Measurements from ENCODE around the gene IFNL3. TPM values are rescaled to one million over a fixed set of nuclear protein-coding genes. Genes with fewer than 3 reads are reported as not detected.
"Not testable (repeated sequence)": the region's sequence is repeated elsewhere in the genome, so short reads cannot be mapped to it uniquely, and the experiment has no call there.

IFNL3 gene
- total and polyA plus RNA-seq, 11 donors, result not detected

DNA sequence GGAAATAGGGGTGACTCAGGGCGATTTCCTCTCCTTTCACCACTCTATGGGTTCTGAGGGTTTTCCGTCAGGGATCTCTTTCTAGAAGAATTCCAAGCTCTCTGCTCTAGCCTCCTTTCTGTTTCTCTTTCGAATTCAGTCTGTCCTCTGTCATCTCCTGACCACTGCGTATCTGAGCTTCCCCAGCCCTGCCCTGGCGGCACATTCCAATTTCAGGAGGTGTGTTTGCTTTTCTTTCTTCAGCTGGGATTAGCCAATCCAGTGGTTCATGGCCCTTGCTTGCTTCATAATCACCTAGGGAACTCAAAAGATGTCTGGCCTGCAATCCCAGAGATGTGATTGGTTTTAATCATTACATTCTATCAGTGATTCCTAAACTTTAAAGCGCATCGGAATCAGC, 32.8 kb upstream of the IFNL3 start:
- Histone ChIP-seq H3K4me3 (no peak overlapping the region), H3K36me3 (no peaks in the 10 kb centered on the region), H3K9me3 (peaks cover 0 to 17% (median 9%) of the 10 kb centered on the region in 12 donors), H3K27ac (no peak overlapping the region), H3K4me1 (no peaks in the 10 kb centered on the region), H3K27me3 (peaks cover 0 to 20% (median 4%) of the 10 kb centered on the region in 9 donors)
- WGBS, 4 donors, result 56 to 71% (median 60%) methylated on average over 7 of the region's 7 CpGs
- TF ChIP-seq, protein P1, sequence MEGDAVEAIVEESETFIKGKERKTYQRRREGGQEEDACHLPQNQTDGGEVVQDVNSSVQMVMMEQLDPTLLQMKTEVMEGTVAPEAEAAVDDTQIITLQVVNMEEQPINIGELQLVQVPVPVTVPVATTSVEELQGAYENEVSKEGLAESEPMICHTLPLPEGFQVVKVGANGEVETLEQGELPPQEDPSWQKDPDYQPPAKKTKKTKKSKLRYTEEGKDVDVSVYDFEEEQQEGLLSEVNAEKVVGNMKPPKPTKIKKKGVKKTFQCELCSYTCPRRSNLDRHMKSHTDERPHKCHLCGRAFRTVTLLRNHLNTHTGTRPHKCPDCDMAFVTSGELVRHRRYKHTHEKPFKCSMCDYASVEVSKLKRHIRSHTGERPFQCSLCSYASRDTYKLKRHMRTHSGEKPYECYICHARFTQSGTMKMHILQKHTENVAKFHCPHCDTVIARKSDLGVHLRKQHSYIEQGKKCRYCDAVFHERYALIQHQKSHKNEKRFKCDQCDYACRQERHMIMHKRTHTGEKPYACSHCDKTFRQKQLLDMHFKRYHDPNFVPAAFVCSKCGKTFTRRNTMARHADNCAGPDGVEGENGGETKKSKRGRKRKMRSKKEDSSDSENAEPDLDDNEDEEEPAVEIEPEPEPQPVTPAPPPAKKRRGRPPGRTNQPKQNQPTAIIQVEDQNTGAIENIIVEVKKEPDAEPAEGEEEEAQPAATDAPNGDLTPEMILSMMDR (IDR thresholded peaks at IDR 0.05), result no peak
- no peak for TF ChIP-seq POLR2A (IDR thresholded peaks at IDR 0.05)
- intact Hi-C loops (cut with DNase I), result no loop called here
- ATAC-seq, result no peak
- DNase-seq, result no peak

DNA sequence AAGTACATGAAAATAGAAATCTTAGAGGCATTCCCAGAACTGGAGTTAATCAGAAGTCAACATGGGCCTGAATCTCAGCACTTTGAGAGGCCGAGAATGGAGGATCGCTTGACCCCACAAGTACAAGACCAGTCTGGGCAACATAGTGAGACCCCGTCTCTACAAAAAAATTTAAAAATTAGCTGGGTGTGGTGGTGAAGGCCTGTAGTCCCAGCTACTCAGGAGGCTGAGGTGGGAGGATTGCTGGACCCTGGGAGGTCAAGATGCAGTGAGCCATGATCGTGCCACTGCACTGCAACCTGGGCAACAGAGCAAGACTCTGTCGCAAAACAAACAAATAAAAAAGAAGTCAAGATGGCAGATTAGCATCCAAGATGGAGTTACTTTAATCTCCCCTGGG, 31.9 kb upstream of the IFNL3 start:
- no peak for DNase-seq

DNA sequence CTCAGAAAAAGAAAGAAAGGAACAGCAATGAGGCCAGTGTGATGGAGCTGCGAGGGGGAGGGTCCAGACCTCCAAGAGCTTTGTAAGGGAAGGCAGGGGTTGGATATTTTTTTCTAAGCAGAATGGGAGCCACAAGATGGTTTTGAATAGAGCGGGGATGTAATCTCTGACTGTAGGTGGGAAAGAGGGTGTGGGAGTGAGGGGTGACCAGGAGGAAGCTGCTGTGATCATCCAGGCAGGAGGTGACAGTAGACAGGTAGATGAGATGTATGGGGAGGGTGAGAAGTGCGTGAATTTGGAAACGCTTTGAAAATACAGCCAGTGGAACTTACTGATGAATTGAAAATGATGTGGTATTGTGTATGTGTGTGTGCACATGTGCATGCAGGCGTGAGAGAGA, 30.8 kb upstream of the IFNL3 start:
- TF ChIP-seq, protein P1 (IDR thresholded peaks at IDR 0.05), result no peak
- no peak for TF ChIP-seq POLR2A (IDR thresholded peaks at IDR 0.05)
- Histone ChIP-seq H3K4me3 (no peak overlapping the region), H3K9me3 (no peaks in the 10 kb centered on the region), H3K27ac (no peak overlapping the region), H3K27me3 (peaks cover 0 to 27% (median 4%) of the 10 kb centered on the region in 9 donors), H3K4me1 (no peaks in the 10 kb centered on the region), H3K36me3 (no peaks in the 10 kb centered on the region)
- intact Hi-C loops (cut with DNase I), result no loop called here
- no peak for ATAC-seq
- no peak for DNase-seq
- WGBS, 4 donors, result 71 to 83% (median 76%) methylated on average over 5 of the region's 5 CpGs

More for the DNA sequence above, 31.9 kb upstream of the IFNL3 start:
- no peak overlapping the region for H3K4me3 ChIP-seq
- 90 to 95% (median 93%) methylated on average over 5 of the region's 5 CpGs for WGBS, 4 donors
- no peaks in the 10 kb centered on the region for H3K36me3 ChIP-seq
- intact Hi-C loops (cut with DNase I), result no loop called here
- peaks cover 0 to 9% (median 1%) of the 10 kb centered on the region in 12 donors for H3K9me3 ChIP-seq
- no peak overlapping the region for H3K27ac ChIP-seq
- H3K27me3 ChIP-seq, result peaks cover 0 to 20% (median 4%) of the 10 kb centered on the region in 9 donors
- H3K4me1 ChIP-seq, result no peaks in the 10 kb centered on the region
- ATAC-seq, result no peak
- TF ChIP-seq, protein P1 (IDR thresholded peaks at IDR 0.05), result no peak
- TF ChIP-seq POLR2A (IDR thresholded peaks at IDR 0.05), result no peak

DNA sequence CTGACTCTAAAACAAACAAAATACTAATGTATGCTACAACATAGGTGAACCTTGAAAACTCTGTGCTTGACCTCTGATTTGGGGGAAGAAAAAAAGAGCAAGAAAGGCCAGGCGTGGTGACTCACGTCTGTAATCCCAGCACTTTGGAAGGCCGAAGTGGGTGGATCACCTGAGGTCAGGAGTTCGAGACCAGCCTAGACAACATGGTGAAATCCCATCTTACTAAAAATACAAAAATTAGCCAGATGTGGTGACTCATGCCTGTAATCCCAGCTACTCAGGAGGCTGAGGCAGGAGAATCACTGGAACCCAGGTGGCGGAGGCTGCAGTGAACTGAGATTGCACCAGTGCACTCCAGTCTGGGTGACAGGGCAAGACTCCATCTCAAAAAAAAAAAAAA, 29.1 kb upstream of the IFNL3 start:
- H3K4me1 ChIP-seq; ATAC-seq; H3K9me3 ChIP-seq; H3K4me3 ChIP-seq; DNase-seq; H3K27ac ChIP-seq; H3K36me3 ChIP-seq; intact Hi-C loops (cut with DNase I): not testable (repeated sequence)
- WGBS, 4 donors, result 81 to 87% (median 84%) methylated on average over 5 of the region's 5 CpGs
- H3K27me3 ChIP-seq, result peaks cover 0 to 34% (median 4%) of the 10 kb centered on the region in 9 donors

Measured in heart left ventricle (tissue), 16 donors.